ENCODE results near the gene EXOC4.

The EXOC4 gene

DNA sequence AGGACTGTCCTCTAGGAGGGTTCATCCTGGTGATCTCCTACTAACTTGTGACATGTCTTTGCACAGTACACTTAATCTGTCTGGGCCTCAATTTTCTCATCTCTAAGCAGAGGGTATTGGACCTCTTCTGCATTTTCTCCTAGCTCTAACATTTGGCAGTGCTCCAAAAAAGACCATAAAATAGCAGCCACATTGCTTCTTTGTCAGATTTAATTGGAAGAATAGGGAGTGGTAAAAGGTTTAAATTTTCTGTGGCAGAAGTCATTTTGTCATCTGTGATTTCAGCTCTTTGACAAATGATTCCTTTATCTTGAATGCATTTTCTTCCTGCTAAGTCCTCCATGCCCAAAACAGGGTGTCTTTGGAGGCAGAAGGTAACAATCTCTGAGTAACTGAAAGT, 584.3 kb downstream of the EXOC4 start:
- H3K27me3 Mint-ChIP-seq (ENCODE audit: low read depth): no peaks in the 10 kb centered on the region
- H3K4me3 Mint-ChIP-seq: no peak overlapping the region
- H3K4me1 Mint-ChIP-seq: peaks cover 12% of the 10 kb centered on the region
- peak overlapping the region; percentile 22 to 91 (median 51) for H3K27ac Mint-ChIP-seq
- peaks cover 10% of the 10 kb centered on the region for H3K9me3 Mint-ChIP-seq
- peaks cover 25% of the 10 kb centered on the region for H3K36me3 Mint-ChIP-seq (ENCODE audit: low read depth)
- TF ChIP-seq, protein P1, sequence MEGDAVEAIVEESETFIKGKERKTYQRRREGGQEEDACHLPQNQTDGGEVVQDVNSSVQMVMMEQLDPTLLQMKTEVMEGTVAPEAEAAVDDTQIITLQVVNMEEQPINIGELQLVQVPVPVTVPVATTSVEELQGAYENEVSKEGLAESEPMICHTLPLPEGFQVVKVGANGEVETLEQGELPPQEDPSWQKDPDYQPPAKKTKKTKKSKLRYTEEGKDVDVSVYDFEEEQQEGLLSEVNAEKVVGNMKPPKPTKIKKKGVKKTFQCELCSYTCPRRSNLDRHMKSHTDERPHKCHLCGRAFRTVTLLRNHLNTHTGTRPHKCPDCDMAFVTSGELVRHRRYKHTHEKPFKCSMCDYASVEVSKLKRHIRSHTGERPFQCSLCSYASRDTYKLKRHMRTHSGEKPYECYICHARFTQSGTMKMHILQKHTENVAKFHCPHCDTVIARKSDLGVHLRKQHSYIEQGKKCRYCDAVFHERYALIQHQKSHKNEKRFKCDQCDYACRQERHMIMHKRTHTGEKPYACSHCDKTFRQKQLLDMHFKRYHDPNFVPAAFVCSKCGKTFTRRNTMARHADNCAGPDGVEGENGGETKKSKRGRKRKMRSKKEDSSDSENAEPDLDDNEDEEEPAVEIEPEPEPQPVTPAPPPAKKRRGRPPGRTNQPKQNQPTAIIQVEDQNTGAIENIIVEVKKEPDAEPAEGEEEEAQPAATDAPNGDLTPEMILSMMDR (IDR thresholded peaks at IDR 0.05; ENCODE audit: unreplicated experiment in 3 of 3): no peak

DNA sequence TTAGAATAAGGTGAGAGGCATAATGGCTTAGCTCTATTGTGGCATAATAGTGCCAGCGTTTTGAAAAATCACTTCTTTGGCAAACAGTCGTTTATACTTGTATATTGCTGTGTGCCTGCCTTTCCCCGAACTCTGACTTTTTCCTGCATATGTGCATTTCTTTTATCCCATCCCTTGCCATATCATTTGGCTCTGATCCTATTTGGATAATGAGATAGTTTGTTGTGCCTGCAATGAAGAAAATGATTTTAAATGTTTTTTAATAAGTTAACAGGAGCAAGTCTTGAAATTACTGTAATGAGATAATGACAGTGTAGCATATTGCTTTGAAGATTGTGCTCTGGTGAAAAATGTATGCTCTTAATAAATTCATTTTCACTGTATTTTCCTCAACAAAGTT, 586.2 kb downstream of the EXOC4 start:
- TF ChIP-seq, protein P1 (IDR thresholded peaks at IDR 0.05; ENCODE audit: unreplicated experiment in 3 of 3): no peak
- Mint-ChIP-seq H3K27me3 (ENCODE audit: low read depth) (no peaks in the 10 kb centered on the region), H3K4me1 (peaks cover 12% of the 10 kb centered on the region), H3K9me3 (peaks cover 9% of the 10 kb centered on the region), H3K36me3 (ENCODE audit: low read depth) (peaks cover 22% of the 10 kb centered on the region), H3K4me3 (no peak overlapping the region), H3K27ac (no peak overlapping the region)

DNA sequence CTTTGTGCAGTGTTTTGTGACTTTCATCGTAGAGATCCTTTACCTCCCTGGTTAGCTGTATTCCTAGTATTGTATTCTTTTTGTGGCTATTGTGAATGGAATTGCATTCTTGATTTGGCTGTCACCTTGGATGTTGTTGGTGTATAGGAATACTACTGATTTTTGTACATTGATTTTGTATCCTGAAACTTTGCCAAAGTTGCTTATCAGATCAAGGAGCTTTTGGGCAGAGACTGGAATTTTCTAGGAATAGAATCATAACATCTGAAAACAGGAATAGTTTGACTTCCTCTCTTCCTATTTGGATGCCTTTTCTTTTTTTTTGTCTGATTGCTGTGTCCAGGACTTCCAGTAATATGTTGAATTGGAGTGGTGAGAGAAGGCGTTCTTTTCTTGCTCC, 590.5 kb downstream of the EXOC4 start:
- TF ChIP-seq, protein P1 (IDR thresholded peaks at IDR 0.05; ENCODE audit: unreplicated experiment in 3 of 3): no peak
- Mint-ChIP-seq H3K27ac (no peak overlapping the region), H3K9me3 (peaks cover 7% of the 10 kb centered on the region), H3K4me1 (no peaks in the 10 kb centered on the region), H3K27me3 (ENCODE audit: low read depth) (no peaks in the 10 kb centered on the region), H3K36me3 (ENCODE audit: low read depth) (peaks cover 15% of the 10 kb centered on the region), H3K4me3 (no peak overlapping the region)

DNA sequence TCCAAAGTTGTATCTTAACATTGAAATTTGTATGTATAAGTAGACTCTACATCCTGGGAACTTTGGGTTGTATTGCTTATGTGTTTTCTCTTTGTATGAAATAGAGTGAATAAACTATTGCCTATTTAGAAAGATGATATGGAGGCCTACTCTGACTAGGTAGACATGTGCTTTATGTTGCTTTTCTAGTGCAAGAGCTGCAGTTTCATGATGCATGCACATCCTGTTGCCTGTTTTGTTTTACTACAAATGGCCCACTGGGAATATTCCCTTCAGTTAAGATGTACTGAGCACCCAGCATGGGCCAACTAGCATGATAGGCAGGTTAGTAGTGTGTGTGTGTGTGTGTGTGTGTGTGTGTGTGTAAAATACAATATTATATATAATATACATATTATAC, 592.1 kb downstream of the EXOC4 start:
- Mint-ChIP-seq H3K4me1 (peaks cover 4% of the 10 kb centered on the region), H3K27me3 (ENCODE audit: low read depth) (no peaks in the 10 kb centered on the region), H3K36me3 (ENCODE audit: low read depth) (peaks cover 13% of the 10 kb centered on the region), H3K4me3 (no peak overlapping the region), H3K9me3 (peaks cover 7% of the 10 kb centered on the region), H3K27ac (no peak overlapping the region)
- TF ChIP-seq, protein P1 (IDR thresholded peaks at IDR 0.05; ENCODE audit: unreplicated experiment in 3 of 3): no peak

DNA sequence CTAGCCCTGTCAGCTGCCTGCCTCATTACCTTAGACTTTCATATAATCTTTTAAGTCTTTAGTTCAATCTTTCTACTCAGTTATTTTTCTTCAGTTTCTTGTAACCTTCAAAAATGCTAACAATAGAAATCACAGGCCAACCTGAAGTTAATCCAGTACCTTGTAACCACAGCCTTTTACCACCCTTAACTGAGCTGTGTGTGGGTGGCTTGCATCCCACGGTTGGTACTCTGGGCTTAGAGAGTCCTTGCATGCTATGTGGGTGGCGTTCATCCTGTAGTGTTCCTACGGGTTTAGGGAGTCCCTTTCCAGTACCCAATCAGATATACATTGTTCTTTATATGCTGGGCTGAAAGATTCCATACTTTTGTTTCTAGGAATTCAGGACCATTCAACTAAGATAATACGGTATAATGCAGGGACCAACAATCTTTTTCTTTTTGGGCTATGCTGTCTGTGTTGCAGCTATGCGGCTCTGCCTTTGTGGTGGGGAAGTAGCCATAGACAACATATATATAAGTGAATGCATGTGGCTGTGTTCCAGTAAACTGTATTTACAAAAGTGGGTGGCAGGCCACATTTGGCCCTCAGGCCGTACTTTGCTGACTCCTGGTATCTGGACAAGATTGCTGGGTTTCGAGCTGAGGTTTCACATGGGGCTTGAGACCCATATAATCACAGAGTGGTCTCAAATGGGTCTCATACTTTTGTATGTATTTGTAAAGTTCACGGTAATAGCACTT, 593.5 kb downstream of the EXOC4 start:
- H3K9me3 Mint-ChIP-seq: peaks cover 4% of the 10 kb centered on the region
- TF ChIP-seq, protein P1 (IDR thresholded peaks at IDR 0.05; ENCODE audit: unreplicated experiment in 3 of 3): no peak
- H3K4me3 Mint-ChIP-seq: no peak overlapping the region
- no peaks in the 10 kb centered on the region for H3K27me3 Mint-ChIP-seq (ENCODE audit: low read depth)
- H3K36me3 Mint-ChIP-seq (ENCODE audit: low read depth): peaks cover 9% of the 10 kb centered on the region
- peak overlapping the region in 1 of 3 experiments; percentile 48 for H3K27ac Mint-ChIP-seq
- H3K4me1 Mint-ChIP-seq: peaks cover 9% of the 10 kb centered on the region

All from nephron (organoid).